ENCODE results near the gene BMPER. TPM values are rescaled to one million over a fixed set of nuclear protein-coding genes. Genes with fewer than 3 reads are reported as not detected.

Gene BMPER
- total RNA-seq, 1 experiment from 2014 or later = not detected

GRCh38 chr7:34124765-34125164, 219.4 kb downstream of the BMPER start:
- POLR2A ChIA-PET = no interaction called here
- TF ChIP-seq SIN3A (IDR thresholded peaks at IDR 0.05; ENCODE audit: borderline replicate concordance, insufficient read depth, low read depth, low read length) (no peak), POLR2AphosphoS5 (IDR thresholded peaks at IDR 0.05; ENCODE audit: low read depth, low read length) (no peak), REST (IDR thresholded peaks at IDR 0.05; ENCODE audit: insufficient read depth in 1 of 2, low read depth in 2 of 2, low read length in 1 of 2) (no peak), TCF7L2 (IDR thresholded peaks at IDR 0.05; ENCODE audit: low read depth, low read length) (no peak), CTCF (IDR thresholded peaks at IDR 0.05) (no peak)
- Histone ChIP-seq H3K4me3 (ENCODE audit: low read depth in 2 of 2, low read length in 2 of 2) (no peak overlapping the region), H3K36me3 (ENCODE audit: control insufficient read depth, insufficient read depth, low read length) (no peaks in the 10 kb centered on the region), H3K9me3 (ENCODE audit: control insufficient read depth, insufficient read depth, low read depth, low read length) (peaks cover 13% of the 10 kb centered on the region; the same call in 1 of the 2 replicates), H3K4me1 (ENCODE audit: control insufficient read depth, insufficient read depth, low read length) (no peaks in the 10 kb centered on the region), H3K27ac (ENCODE audit: low read length) (no peak overlapping the region), H3K27me3 (ENCODE audit: control insufficient read depth, insufficient read depth, low read length) (no peaks in the 10 kb centered on the region)
- intact Hi-C loops (cut with micrococcal nuclease; ENCODE audit: unreplicated experiment) = no loop called here
- no TSS peak for BruUV-seq (replicated peaks)
- DNase-seq (ENCODE audit: low read depth, low spot score) (no peak), ATAC-seq (no peak)
- in situ Hi-C loops (cut with HindIII; ENCODE audit: low pct_unique_long_range_greater_than_20kb, low sequenced_read_pairs) = no loop called here
- CTCF ChIA-PET = no interaction called here

- POLR2A ChIA-PET = no interaction called here
- intact Hi-C loops (cut with micrococcal nuclease; ENCODE audit: unreplicated experiment) = no loop called here
- CTCF ChIA-PET = no interaction called here
- H3K4me3 ChIP-seq (ENCODE audit: low read depth in 2 of 2, low read length in 2 of 2) = no peak overlapping the region
- no peaks in the 10 kb centered on the region for H3K27me3 ChIP-seq (ENCODE audit: control insufficient read depth, insufficient read depth, low read length)
- DNase-seq (ENCODE audit: low read depth, low spot score) = no peak
- H3K4me1 ChIP-seq (ENCODE audit: control insufficient read depth, insufficient read depth, low read length) = no peaks in the 10 kb centered on the region
- ATAC-seq = no peak
- H3K27ac ChIP-seq (ENCODE audit: low read length) = no peak overlapping the region
- no peaks in the 10 kb centered on the region for H3K36me3 ChIP-seq (ENCODE audit: control insufficient read depth, insufficient read depth, low read length)
- no peak for TF ChIP-seq REST (IDR thresholded peaks at IDR 0.05; ENCODE audit: insufficient read depth in 1 of 2, low read depth in 2 of 2, low read length in 1 of 2)
- BruUV-seq (replicated peaks) = no TSS peak
- in situ Hi-C loops (cut with HindIII; ENCODE audit: low pct_unique_long_range_greater_than_20kb, low sequenced_read_pairs) = no loop called here
- peaks cover 13% of the 10 kb centered on the region; the same call in 1 of the 2 replicates for H3K9me3 ChIP-seq (ENCODE audit: control insufficient read depth, insufficient read depth, low read depth, low read length)
These were observed 223.4 kb downstream of the BMPER start for GRCh38 chr7:34128762-34129161.
